Suprapubic skin (tissue), 4 donors: ENCODE measurements around the gene AFMID. TPM values are rescaled to one million over a fixed set of nuclear protein-coding genes. Genes with fewer than 3 reads are reported as not detected.

ENCODE experiments used
- DNase-seq, 2 donors: peaks; one replicate each; pipeline ENCODE4 v3.0.0-alpha.2; 2019; ENCODE audit warnings: low spot score in 2 of 2
- H3K27ac ChIP-seq: fragments of 200-600 bp; sonication (generic); one replicate; pipeline ENCODE4 v1.5.1; 2019
- H3K27me3 ChIP-seq: fragments of 200-600 bp; sonication (generic); one replicate; pipeline ENCODE4 v1.5.1; 2019
- H3K36me3 ChIP-seq: fragments of 200-600 bp; sonication (generic); one replicate; pipeline ENCODE4 v1.5.1; 2019
- H3K4me1 ChIP-seq: fragments of 200-600 bp; sonication (generic); one replicate; pipeline ENCODE4 v1.5.1; 2019
- H3K4me3 ChIP-seq: fragments of 200-600 bp; sonication (generic); one replicate; pipeline ENCODE4 v1.5.1; 2019; ENCODE audit warnings: mild to moderate bottlenecking
- H3K9me3 ChIP-seq: fragments of 200-600 bp; sonication (generic); one replicate; pipeline ENCODE4 v1.5.1; 2019
- CTCF ChIP-seq, 2 donors: fragments of 200-600 bp in 1 of 2; fragments of 450-650 bp in 1 of 2; sonication (generic) in 1 of 2; IDR thresholded peaks; one replicate each; pipeline ENCODE4 v1.5.1; 2016 to 2019; ENCODE audit warnings: antibody characterized with exemption in 2 of 2, mild to moderate bottlenecking in 1 of 2, moderate library complexity in 1 of 2
- EP300 ChIP-seq: sonication (generic); formaldehyde crosslinking; IDR thresholded peaks from one replicate; pipeline ENCODE4 v1.6.1; 2017; ENCODE audit warnings: antibody characterized with exemption
- POLR2A ChIP-seq, 2 donors: fragments of 450-650 bp; IDR thresholded peaks; one replicate each; pipeline ENCODE4 v1.6.1; 2017; ENCODE audit warnings: antibody characterized with exemption in 2 of 2, mild to moderate bottlenecking in 2 of 2, moderate library complexity in 2 of 2
- POLR2AphosphoS5 ChIP-seq, 3 donors: sonication (generic); formaldehyde crosslinking; IDR thresholded peaks; one replicate each; pipeline ENCODE4 v1.6.1; 2017; ENCODE audit warnings: antibody characterized with exemption in 3 of 3
- WGBS: methylation state at CpG from one replicate; pipeline ENCODE4 v1.1.5; 2018; 5-methylcytosine and 5-hydroxymethylcytosine counted together
- total RNA-seq, 4 donors: library from RNA; depleted of rRNA; stranded (reverse); fragments of >200 nt; gene quantifications; one replicate each; pipeline ENCODE4 v1.1.0, GENCODE V29; 2016

AFMID gene
- total RNA-seq, 4 donors from 2014 or later = 43.9 to 78.3 (median 66.1) TPM

- DNase-seq = no peak
- no peaks in the 10 kb centered on the region for H3K9me3 ChIP-seq
- peaks cover 27% of the 10 kb centered on the region for H3K27me3 ChIP-seq
- no peaks in the 10 kb centered on the region for H3K36me3 ChIP-seq
- no peak overlapping the region for H3K27ac ChIP-seq
- TF ChIP-seq CTCF (IDR thresholded peaks at IDR 0.05) (no peak), POLR2A (IDR thresholded peaks at IDR 0.05) (no peak), POLR2AphosphoS5 (IDR thresholded peaks at IDR 0.05) (no peak), EP300 (no peak)
- H3K4me3 ChIP-seq = no peak overlapping the region
- 69% methylated on average over 15 of the region's 20 CpGs for WGBS
- H3K4me1 ChIP-seq = peaks cover 15% of the 10 kb centered on the region
These were observed 39.7 kb downstream of the AFMID start for GRCh38 chr17:78226759-78227454.

GRCh38 chr17:78227455-78227916 is 40.3 kb downstream of the AFMID start:
- H3K4me1 ChIP-seq = peaks cover 20% of the 10 kb centered on the region
- no peak overlapping the region for H3K27ac ChIP-seq
- peaks cover 33% of the 10 kb centered on the region for H3K27me3 ChIP-seq
- 75% methylated on average over 9 of the region's 10 CpGs for WGBS
- H3K4me3 ChIP-seq = no peak overlapping the region
- no peaks in the 10 kb centered on the region for H3K36me3 ChIP-seq
- H3K9me3 ChIP-seq = no peaks in the 10 kb centered on the region
- no peak for TF ChIP-seq POLR2AphosphoS5 (IDR thresholded peaks at IDR 0.05)
- no peak for DNase-seq

- H3K9me3 ChIP-seq = no peaks in the 10 kb centered on the region
- DNase-seq = no peak
- peaks cover 40% of the 10 kb centered on the region for H3K27me3 ChIP-seq
- H3K36me3 ChIP-seq = no peaks in the 10 kb centered on the region
- 91% methylated on average over 4 of the region's 4 CpGs for WGBS
- H3K27ac ChIP-seq = no peak overlapping the region
- H3K4me1 ChIP-seq = peaks cover 20% of the 10 kb centered on the region
- no peak for TF ChIP-seq POLR2AphosphoS5 (IDR thresholded peaks at IDR 0.05)
- TF ChIP-seq EP300 = no peak
- no peak overlapping the region for H3K4me3 ChIP-seq
These were observed 41.0 kb downstream of the AFMID start for GRCh38 chr17:78228176-78228575.

GRCh38 chr17:78230252-78230962 is 43.2 kb downstream of the AFMID start:
- peaks cover 14% of the 10 kb centered on the region for H3K4me1 ChIP-seq
- no peaks in the 10 kb centered on the region for H3K9me3 ChIP-seq
- H3K27ac ChIP-seq = no peak overlapping the region
- no peak overlapping the region for H3K4me3 ChIP-seq
- WGBS = 52% methylated on average over 13 of the region's 13 CpGs
- TF ChIP-seq POLR2AphosphoS5 (IDR thresholded peaks at IDR 0.05) (no peak), CTCF (IDR thresholded peaks at IDR 0.05) (no peak), POLR2A (IDR thresholded peaks at IDR 0.05) (no peak), EP300 (no peak)
- H3K36me3 ChIP-seq = no peaks in the 10 kb centered on the region
- DNase-seq = no peak
- H3K27me3 ChIP-seq = peaks cover 45% of the 10 kb centered on the region

- H3K27me3 ChIP-seq = peaks cover 45% of the 10 kb centered on the region
- no peaks in the 10 kb centered on the region for H3K36me3 ChIP-seq
- no peak for DNase-seq
- WGBS = 39% methylated on average over 15 of the region's 52 CpGs
- H3K4me1 ChIP-seq = peaks cover 14% of the 10 kb centered on the region
- peak within 1 kb of the TSS; percentile 20 for H3K4me3 ChIP-seq
- TF ChIP-seq CTCF (IDR thresholded peaks at IDR 0.05) = no peak
- no peak for TF ChIP-seq POLR2AphosphoS5 (IDR thresholded peaks at IDR 0.05)
- no peak for TF ChIP-seq POLR2A (IDR thresholded peaks at IDR 0.05)
- TF ChIP-seq EP300 = no peak
- H3K9me3 ChIP-seq = no peaks in the 10 kb centered on the region
- no peak within 1 kb of the TSS for H3K27ac ChIP-seq
These were observed 44.1 kb downstream of the AFMID start, which contains the start of gene TMEM235 for GRCh38 chr17:78230996-78231935. TSS of gene TMEM235 (plus strand) at chr17:78231631. CDS start at chr17:78232024, 393 bp downstream.
